K562 (cell line): Measurements from ENCODE around the gene LMNB1. TPM values are rescaled to one million over a fixed set of nuclear protein-coding genes. Genes with fewer than 3 reads are reported as not detected.

ENCODE experiments used
- ATAC-seq: fragments of 200-7000 bp; cut with Tn5 transposase; 3 replicates; pipeline ENCODE4 v1.9.1; 2020; ENCODE audit warnings: moderate library complexity
- BruUV-seq: library from RNA; stranded (reverse); fragments of 400-500 nt; replicated peaks from 2 replicates; lab custom pipeline; 2021; lab: Mats Ljungman, UMichigan
- CTCF ChIA-PET: fragments of 300-600 bp; formaldehyde crosslinking; extraction: SDS; loops from one replicate; lab custom pipeline; 2021; ENCODE audit warnings: low intra/inter-chr PET ratio; lab: Yijun Ruan, JAX
- POLR2A ChIA-PET: fragments of 300-600, 350-650 bp; sonication (Branson Sonifier 250); formaldehyde crosslinking; extraction: SDS; loops from one replicate; lab custom pipeline; 2021; ENCODE audit warnings: antibody characterized with exemption, inconsistent platforms; lab: Yijun Ruan, JAX
- DNase-seq, 4 experiments: peaks; one replicate each; pipeline versions ENCODE4 v3.0.0 to v3.0.0-alpha.2; 2011 to 2018; ENCODE audit warnings: low spot score in 3 of 4, mixed read lengths in 3 of 4; ENCODE audit errors: extremely low read depth in 1 of 4
- FAIRE-seq: peaks from 2 replicates; lab custom pipeline; 2011; peaks lifted over from hg19 to GRCh38; lab: Jason Lieb, UNC
- H2AFZ ChIP-seq: 2 replicates; pipeline ENCODE4 v1.6.0; 2011; ENCODE audit warnings: low read depth, low read length, control low read depth, inconsistent platforms
- H3K27ac ChIP-seq: fragments of 200-600 bp; 3 replicates; pipeline ENCODE4 v1.8.0; 2011; ENCODE audit warnings: low read depth, mild to moderate bottlenecking, control low read depth, inconsistent platforms, low read length, moderate library complexity, mixed read lengths; ENCODE audit errors: extremely low read depth
- H3K27me3 ChIP-seq, 2 experiments: fragments of 300-600 bp in 1 of 2; 2 replicates in 1 of 2; 3 replicates in 1 of 2; pipeline versions ENCODE4 v1.6.0 to v1.8.0; 2011; ENCODE audit warnings: inconsistent platforms in 2 of 2, low read length in 2 of 2, mild to moderate bottlenecking in 1 of 2, mixed read lengths in 1 of 2, moderate library complexity in 1 of 2; ENCODE audit not compliant: control insufficient read depth in 2 of 2, insufficient read depth in 2 of 2
- H3K36me3 ChIP-seq: fragments of 300-600 bp; 3 replicates; pipeline ENCODE4 v1.8.0; 2011; ENCODE audit warnings: mild to moderate bottlenecking, low read length, inconsistent platforms; ENCODE audit not compliant: control insufficient read depth, insufficient read depth
- H3K4me1 ChIP-seq, 2 experiments: fragments of 200-600 bp in 1 of 2; replicated peaks in 1 of 2; 2 replicates in 1 of 2; 3 replicates in 1 of 2; pipeline versions ENCODE4 v1.5.1 to v1.8.0; 2011; ENCODE audit warnings: inconsistent platforms in 2 of 2, low read length in 2 of 2, mild to moderate bottlenecking in 1 of 2, mixed read lengths in 1 of 2, moderate library complexity in 1 of 2; ENCODE audit not compliant: control insufficient read depth in 2 of 2, insufficient read depth in 2 of 2
- H3K4me2 ChIP-seq: 2 replicates; pipeline ENCODE4 v1.6.1; 2011; ENCODE audit warnings: low read length, control low read depth, inconsistent platforms, mixed read lengths; ENCODE audit not compliant: insufficient read depth
- H3K4me3 ChIP-seq: fragments of 200-600 bp; sonication (generic), shearing (Covaris generic); 2 replicates; pipeline ENCODE4 v1.5.1; 2016; ENCODE audit warnings: control low read depth, inconsistent platforms
- H3K79me2 ChIP-seq: fragments of 200-600 bp; 3 replicates; pipeline ENCODE4 v1.8.0; 2011; ENCODE audit warnings: low read length, inconsistent platforms; ENCODE audit not compliant: control insufficient read depth, insufficient read depth
- H3K9ac ChIP-seq, 2 experiments: 2 replicates each; pipeline versions ENCODE4 v1.6.0 to v1.6.1; 2011; ENCODE audit warnings: low read depth in 2 of 2, low read length in 2 of 2, control low read depth in 1 of 2, inconsistent platforms in 1 of 2, mild to moderate bottlenecking in 1 of 2, mixed read lengths in 1 of 2; ENCODE audit not compliant: insufficient read depth in 1 of 2
- H3K9me1 ChIP-seq: one replicate; pipeline ENCODE4 v1.6.0; 2011; ENCODE audit warnings: inconsistent platforms, mild to moderate bottlenecking, low read length, moderate library complexity; ENCODE audit not compliant: control insufficient read depth, insufficient read depth
- H3K9me3 ChIP-seq: replicated peaks from 2 replicates; pipeline ENCODE4 v1.5.1; 2011; ENCODE audit warnings: low read depth, low read length, inconsistent platforms; ENCODE audit not compliant: control insufficient read depth, insufficient read depth
- H4K20me1 ChIP-seq: replicated peaks from 2 replicates; pipeline ENCODE4 v1.6.1; 2011; ENCODE audit warnings: low read length, inconsistent platforms, mixed read lengths; ENCODE audit not compliant: control insufficient read depth, insufficient read depth
- CTCF ChIP-seq, 3 experiments: IDR thresholded peaks in 2 of 3; conservative IDR thresholded peaks in 1 of 3; 2 replicates each; pipeline ENCODE4 v1.5.1; 2011 to 2012; ENCODE audit warnings: low read length in 3 of 3, mild to moderate bottlenecking in 3 of 3, control low read depth in 2 of 3, improper control_type of control experiment in 1 of 3, inconsistent platforms in 1 of 3, low read depth in 1 of 3, mixed read lengths in 1 of 3, moderate library complexity in 1 of 3; ENCODE audit not compliant: insufficient read depth in 2 of 3
- DEAF1 ChIP-seq: fragments of 450-650 bp; formaldehyde crosslinking; IDR thresholded peaks from 2 replicates; pipeline ENCODE4 v1.4.0; 2020; ENCODE audit warnings: mild to moderate bottlenecking, moderate library complexity
- RBM34 ChIP-seq: fragments of 200-400 bp; formaldehyde crosslinking; IDR thresholded peaks from 2 replicates; pipeline ENCODE4 v1.6.1; 2018; ENCODE audit warnings: low read length, borderline replicate concordance; ENCODE audit not compliant: insufficient read depth
- SMAD2 ChIP-seq: fragments of 150-350 bp; IDR thresholded peaks from 2 replicates; pipeline ENCODE4 v1.6.1; 2014; ENCODE audit warnings: low read depth, mild to moderate bottlenecking, low read length
- SMC3 ChIP-seq: conservative IDR thresholded peaks from 2 replicates; pipeline ENCODE4 v1.6.1; 2011; ENCODE audit warnings: low read depth, low read length, improper control_type of control experiment; ENCODE audit not compliant: insufficient read depth
- ZBTB33 ChIP-seq: sonication (generic); formaldehyde crosslinking; IDR thresholded peaks from 2 replicates; pipeline ENCODE4 v1.8.1; 2023; ENCODE audit warnings: mild to moderate bottlenecking, missing genetic modification reagents
- ZNF24 ChIP-seq: fragments of 450-650 bp; IDR thresholded peaks from 2 replicates; pipeline ENCODE4 v1.6.1; 2016
- ZNF592 ChIP-seq: fragments of 450-650 bp; IDR thresholded peaks from 2 replicates; pipeline ENCODE4 v1.6.1; 2017; ENCODE audit warnings: antibody characterized with exemption, mild to moderate bottlenecking
- ZNF766 ChIP-seq: fragments of 200-800 bp; sonication (Bioruptor generic); conservative IDR thresholded peaks from 2 replicates; pipeline ENCODE4 v1.6.1; 2016; ENCODE audit warnings: missing genetic modification characterization, missing compliant biosample characterization
- ZNF79 ChIP-seq: fragments of 250-450 bp; sonication (Bioruptor Pico); IDR thresholded peaks from 2 replicates; pipeline ENCODE4 v1.4.0; 2020; ENCODE audit warnings: low read depth, mild to moderate bottlenecking, moderate library complexity
- ZZZ3 ChIP-seq: fragments of 450-650 bp; IDR thresholded peaks from 2 replicates; pipeline ENCODE4 v1.6.1; 2016; ENCODE audit warnings: antibody characterized with exemption, mild to moderate bottlenecking, moderate library complexity
- WGBS: fragments of 100-300 bp; shearing (Covaris generic); methylation state at CpG from one replicate; pipeline ENCODE4 v1.1.6; 2016; ENCODE audit warnings: low coverage, mixed read lengths; ENCODE audit not compliant: insufficient coverage; ENCODE audit errors: missing lambda C conversion rate; 5-methylcytosine and 5-hydroxymethylcytosine counted together
- in situ Hi-C: fragments of 300-500 bp; cut with MboI; formaldehyde crosslinking; loops from 4 replicates; pipeline ENCODE4 v1.15.0; 2018; ENCODE audit warnings: inconsistent platforms, mixed read lengths
- intact Hi-C: fragments of 100-400 bp; cut with micrococcal nuclease; formaldehyde crosslinking; loops from 2 replicates; pipeline ENCODE4 v1.14.2; 2022
- polyA plus RNA-seq, 8 experiments: library from polyadenylated mRNA; depleted of rRNA in 4 of 8; stranded (reverse) in 5 of 8; unstranded in 3 of 8; fragments of >200 nt; fragmentation: Nextera tagmentation in 2 of 8; fragmentation: Illumina TruSeq in 1 of 8; extraction: Ambion mirVana in 2 of 8; extraction: Trizol in 1 of 8; gene quantifications; 2 replicates each; pipeline versions ENCODE4 v1.2.1 to v1.2.3, GENCODE V29; 2011 to 2014; ENCODE audit warnings: inconsistent platforms in 1 of 8, missing spikeins in 1 of 8
- total RNA-seq, 7 experiments: library from RNA; depleted of rRNA in 6 of 7; stranded (reverse); fragments of >200 nt in 6 of 7; fragmentation: Illumina TruSeq in 2 of 7; extraction: Trizol in 2 of 7; gene quantifications; 2 replicates each; pipeline versions ENCODE4 v1.2.1 to v1.2.3, GENCODE V29; 2011 to 2021; ENCODE audit warnings: low replicate concordance in 1 of 7

The LMNB1 gene
- total and polyA plus RNA-seq, 9 of the 15 experiments (the other 6 are each of a cell fraction or from before 2014, with no cell fraction given), result 2.8 to 190 (median 131) TPM

- ATAC-seq (peak; percentile 80), DNase-seq (peak; percentile 22 to 31 (median 25)), FAIRE-seq (no peak)
- Histone ChIP-seq H3K27ac (no peak overlapping the region), H3K4me2 (no peak overlapping the region), H3K27me3 (no peaks in the 10 kb centered on the region), H3K4me3 (no peak overlapping the region), H3K9me3 (no peaks in the 10 kb centered on the region), H4K20me1 (no peaks in the 10 kb centered on the region), H3K9me1 (no peaks in the 10 kb centered on the region), H2AFZ (no peak overlapping the region), H3K4me1 (peaks cover 0 to 3% of the 10 kb centered on the region in 2 experiments; a peak in 1 of 5 replicates), H3K36me3 (peaks cover 94% of the 10 kb centered on the region), H3K79me2 (peaks cover 40% of the 10 kb centered on the region), H3K9ac (no peak overlapping the region)
- WGBS, result 69% methylated on average over 4 of the region's 5 CpGs
- in situ Hi-C loops, result no loop called here
- CTCF ChIA-PET, result interaction anchor here (0.6 to 1.4 kb wide), 5 partner anchors 29 to 208 kb away, joined by 3 to 8 read pairs (median 5); partner anchors contain the start of gene PHAX
- intact Hi-C loops, result loop anchor here (1.0 to 10.0 kb wide), 3 partner anchors 132 to 454 kb away; no protein-coding TSS in a partner anchor
- POLR2A ChIA-PET, result interaction anchor here (0.6 to 0.9 kb wide), 2 partner anchors 150 to 1994 kb away, joined by 3 to 4 read pairs; no protein-coding TSS in a partner anchor
- no TSS peak for BruUV-seq
- TF ChIP-seq DEAF1 (CRISPR knock-in tag) (0 out of 2 replicates have a peak, but pooled peaks have one; percentile 24), ZBTB33 (CRISPR knock-in tag) (peak; percentile 85), ZNF79 (CRISPR knock-in tag) (no peak), ZZZ3 (0 out of 2 replicates have a peak, but pooled peaks have one; percentile 54), SMAD2 (no peak), SMC3 (peak; percentile 64), RBM34 (no peak), ZNF592 (0 out of 2 replicates have a peak, but pooled peaks have one; percentile 20), CTCF (IDR thresholded peaks at IDR 0.05 in 2 of 3, conservative IDR thresholded peaks at IDR 0.05 in 1 of 3; ENCODE audit: insufficient read depth in 2 of 3, low read depth in 1 of 3, low read length in 3 of 3) (peak; percentile 43 to 70 (median 44); a peak in 5 of 6 replicates), ZNF766 (CRISPR knock-in tag) (no peak), ZNF24 (0 out of 2 replicates have a peak, but pooled peaks have one; percentile 32)
These were observed 31.6 kb downstream of the LMNB1 start for GRCh38 chr5:126808521-126808988.
